NT2/D1 (cell line): Measurements from ENCODE around the gene ANKFN1.

ENCODE experiments used
- SUZ12 ChIP-seq: IDR thresholded peaks from 2 replicates; pipeline ENCODE4 v1.6.1; 2011; ENCODE audit not compliant: insufficient read length, insufficient read depth; ENCODE audit errors: extremely low read depth
- YY1 ChIP-seq: IDR thresholded peaks from 2 replicates; pipeline ENCODE4 v1.6.1; 2011; ENCODE audit not compliant: insufficient read length, insufficient read depth
- ZNF274 ChIP-seq: IDR thresholded peaks from 2 replicates; pipeline ENCODE4 v1.6.1; 2011; ENCODE audit warnings: mild to moderate bottlenecking, low read depth, low read length

DNA sequence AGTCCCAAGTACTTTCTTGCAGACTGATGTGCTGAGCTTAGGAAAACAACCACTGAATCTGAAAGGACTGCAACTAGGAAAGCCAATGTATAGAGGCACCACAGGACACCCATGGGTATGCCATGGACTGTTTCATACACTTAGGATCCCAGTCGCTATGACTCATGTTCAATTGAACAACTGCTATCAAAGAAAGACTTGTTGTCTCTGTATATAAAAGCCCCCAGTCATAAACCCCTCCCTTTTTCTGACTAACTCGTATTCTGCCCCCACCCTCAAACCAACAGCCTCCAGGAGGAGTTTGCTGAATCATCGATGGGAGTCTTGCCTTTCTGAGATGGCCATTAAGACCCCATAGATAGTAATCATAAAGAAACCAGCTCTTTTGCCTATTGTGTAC lies 205.4 kb downstream of the ANKFN1 start:
- no peak for TF ChIP-seq ZNF274
- no peak for TF ChIP-seq YY1
- TF ChIP-seq SUZ12 = no peak
